Progenitor cell of endocrine pancreas (in vitro differentiated cells): ENCODE results near the gene AP2A1. TPM values are rescaled to one million over a fixed set of nuclear protein-coding genes. Genes with fewer than 3 reads are reported as not detected.
"Not testable (repeated sequence)": the region's sequence is repeated elsewhere in the genome, so short reads cannot be mapped to it uniquely, and the experiment has no call there.

Source experiments
- DNase-seq: peaks from one replicate; pipeline ENCODE4 v3.0.0; 2021; ENCODE audit warnings: low spot score; ENCODE audit not compliant: unreplicated experiment
- H3K27ac Mint-ChIP-seq: 2 replicates; pipeline ENCODE4 v1.8.0; 2021; ENCODE audit warnings: mild to moderate bottlenecking, moderate library complexity, mixed read lengths
- H3K27me3 Mint-ChIP-seq: 2 replicates; pipeline ENCODE4 v1.8.0; 2021; ENCODE audit warnings: mixed read lengths
- H3K36me3 Mint-ChIP-seq: 2 replicates; pipeline ENCODE4 v1.8.0; 2022; ENCODE audit warnings: mixed read lengths; ENCODE audit not compliant: insufficient read depth
- H3K4me1 Mint-ChIP-seq: 2 replicates; pipeline ENCODE4 v1.8.0; 2021; ENCODE audit warnings: low read depth, mixed read lengths
- H3K4me3 Mint-ChIP-seq: 2 replicates; pipeline ENCODE4 v1.8.0; 2021; ENCODE audit warnings: low read depth, mild to moderate bottlenecking, moderate library complexity, mixed read lengths
- H3K9me3 Mint-ChIP-seq: 2 replicates; pipeline ENCODE4 v1.8.0; 2021; ENCODE audit warnings: low read depth, mixed read lengths
- CTCF ChIP-seq: fragments of 200-600 bp; sonication (generic); IDR thresholded peaks from one replicate; pipeline ENCODE4 v1.5.0; 2021; ENCODE audit warnings: antibody characterized with exemption, mild to moderate bottlenecking; ENCODE audit not compliant: unreplicated experiment
- total RNA-seq: library from RNA; stranded (reverse); gene quantifications from 2 replicates; pipeline ENCODE4 v1.2.1, GENCODE V29; 2021

Gene AP2A1
- total RNA-seq, 1 donor from 2014 or later, result 76.3 TPM

- peak; percentile 87 for DNase-seq
- Mint-ChIP-seq H3K27ac (peak within 1 kb of the TSS; percentile 99), H3K36me3 (no peaks in the 10 kb centered on the region), H3K9me3 (no peaks in the 10 kb centered on the region), H3K27me3 (no peaks in the 10 kb centered on the region), H3K4me1 (peaks cover 17% of the 10 kb centered on the region), H3K4me3 (peak within 1 kb of the TSS; percentile 98)
- peak; percentile 37 for TF ChIP-seq CTCF
Observed at GRCh38 chr19:49812997-49813861, 46.4 kb downstream of the AP2A1 start, which contains the start of gene FUZ. TSS of gene FUZ (minus strand) at chr19:49813292. CDS start at chr19:49813106, 186 bp downstream.

- H3K9me3 Mint-ChIP-seq, result no peaks in the 10 kb centered on the region
- TF ChIP-seq CTCF, result no peak
- peak overlapping the region; percentile 39 for H3K4me3 Mint-ChIP-seq
- H3K36me3 Mint-ChIP-seq, result no peaks in the 10 kb centered on the region
- peak overlapping the region; percentile 59 for H3K27ac Mint-ChIP-seq
- H3K4me1 Mint-ChIP-seq, result peaks cover 17% of the 10 kb centered on the region
- H3K27me3 Mint-ChIP-seq, result no peaks in the 10 kb centered on the region
- no peak for DNase-seq
Observed at GRCh38 chr19:49814010-49814409, 47.2 kb downstream of the AP2A1 start.

GRCh38 chr19:49816590-49816989, 49.8 kb downstream of the AP2A1 start:
- DNase-seq, result no peak
- peak overlapping the region; percentile 16 for H3K27ac Mint-ChIP-seq
- no peak overlapping the region for H3K4me3 Mint-ChIP-seq
- no peaks in the 10 kb centered on the region for H3K9me3 Mint-ChIP-seq
- H3K27me3 Mint-ChIP-seq, result no peaks in the 10 kb centered on the region
- TF ChIP-seq CTCF, result no peak
- peaks cover 26% of the 10 kb centered on the region for H3K4me1 Mint-ChIP-seq
- peaks cover 5% of the 10 kb centered on the region for H3K36me3 Mint-ChIP-seq

- peak; percentile 41 for TF ChIP-seq CTCF
- Mint-ChIP-seq H3K36me3 (peaks cover 5% of the 10 kb centered on the region), H3K9me3 (no peaks in the 10 kb centered on the region), H3K27ac (peak within 1 kb of the TSS; percentile 99), H3K4me3 (peak within 1 kb of the TSS; percentile 99), H3K27me3 (no peaks in the 10 kb centered on the region), H3K4me1 (peaks cover 22% of the 10 kb centered on the region)
- DNase-seq, result peak; percentile 82
Observed at GRCh38 chr19:49817964-49818648, 51.3 kb downstream of the AP2A1 start, which contains the start of gene MED25. TSS of gene MED25 (plus strand) at chr19:49818289. CDS start at chr19:49818342, 53 bp downstream.

GRCh38 chr19:49818649-49819370, 52.0 kb downstream of the AP2A1 start:
- Mint-ChIP-seq H3K27ac (peak overlapping the region; percentile 99), H3K36me3 (peaks cover 5% of the 10 kb centered on the region), H3K4me3 (peak overlapping the region; percentile 99), H3K27me3 (no peaks in the 10 kb centered on the region), H3K4me1 (peaks cover 22% of the 10 kb centered on the region), H3K9me3 (no peaks in the 10 kb centered on the region)
- no peak for DNase-seq
- no peak for TF ChIP-seq CTCF

GRCh38 chr19:49819452-49820115, 52.8 kb downstream of the AP2A1 start:
- H3K27me3 Mint-ChIP-seq, H3K36me3 Mint-ChIP-seq, H3K9me3 Mint-ChIP-seq, DNase-seq: not testable (repeated sequence)
- Mint-ChIP-seq H3K4me1 (peaks cover 19% of the 10 kb centered on the region), H3K4me3 (peak overlapping the region; percentile 99), H3K27ac (peak overlapping the region; percentile 99)
